Endothelial cell of umbilical vein (primary cell): ENCODE data around the gene OTUD3.

ENCODE experiments used
- CTCF ChIP-seq, 2 donors: IDR thresholded peaks; 1 replicate in 1 of 2; 2 replicates in 1 of 2; pipeline ENCODE4 v1.5.1; 2011; ENCODE audit warnings: low read length in 2 of 2, mild to moderate bottlenecking in 2 of 2, moderate library complexity in 2 of 2, control low read depth in 1 of 2, inconsistent platforms in 1 of 2, low read depth in 1 of 2; ENCODE audit not compliant: insufficient read depth in 1 of 2; ENCODE audit errors: extremely low read depth in 1 of 2
- POLR2A ChIP-seq: IDR thresholded peaks from 2 replicates; pipeline ENCODE4 v1.6.1; 2012; ENCODE audit warnings: low read depth, mild to moderate bottlenecking, control low read depth, low read length
- POLR2AphosphoS5 ChIP-seq: IDR thresholded peaks from 2 replicates; pipeline ENCODE4 v1.6.1; 2012; ENCODE audit warnings: low read depth, mild to moderate bottlenecking, control low read depth, low read length, moderate library complexity; ENCODE audit not compliant: insufficient read depth

- TF ChIP-seq CTCF (IDR thresholded peaks at IDR 0.05; ENCODE audit: extremely low read depth in 1 of 2, insufficient read depth in 1 of 2, low read depth in 1 of 2, low read length in 2 of 2): no peak
- no peak for TF ChIP-seq POLR2AphosphoS5
- no peak for TF ChIP-seq POLR2A
Measured at GRCh38 chr1:19892628-19893168, 10.5 kb downstream of the OTUD3 start.
